ENCODE results near the gene ACTR2.
"Not testable (repeated sequence)": the region's sequence is repeated elsewhere in the genome, so short reads cannot be mapped to it uniquely, and the experiment has no call there.

ACTR2 gene

DNA sequence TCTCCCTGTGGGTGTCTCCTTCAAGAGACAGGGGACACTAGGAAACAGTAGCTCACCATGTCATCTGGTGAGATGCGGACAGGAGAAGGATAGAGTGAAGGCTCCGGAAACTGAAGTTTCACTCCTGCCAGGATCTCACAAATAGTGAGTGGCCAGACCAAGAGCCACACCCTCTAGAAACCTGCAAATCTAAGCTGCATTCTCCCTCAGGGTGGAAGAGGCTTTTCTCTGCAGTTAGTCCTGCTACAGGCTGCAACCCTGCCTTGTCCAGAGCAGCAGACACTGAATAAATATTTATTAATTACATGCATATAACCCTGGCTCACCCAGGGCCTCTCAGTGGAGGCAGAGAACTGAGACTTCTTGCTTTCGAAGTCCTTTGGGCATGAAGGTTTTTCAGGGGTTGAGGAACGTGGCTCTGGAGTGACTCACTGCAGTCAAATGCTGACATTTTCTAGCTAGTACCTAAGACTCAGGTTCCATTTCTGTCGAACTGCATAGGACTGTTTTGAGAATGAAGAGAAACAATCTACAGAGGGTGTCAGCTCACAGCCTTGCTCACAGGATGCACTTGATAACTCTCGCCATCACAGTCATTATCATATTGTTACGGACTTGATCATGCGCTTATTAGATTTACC is 87.3 kb downstream of the ACTR2 start:
- no peak for DNase-seq

GRCh38 chr2:65316072-65316471 is 88.4 kb downstream of the ACTR2 start:
- no peak for DNase-seq

DNA sequence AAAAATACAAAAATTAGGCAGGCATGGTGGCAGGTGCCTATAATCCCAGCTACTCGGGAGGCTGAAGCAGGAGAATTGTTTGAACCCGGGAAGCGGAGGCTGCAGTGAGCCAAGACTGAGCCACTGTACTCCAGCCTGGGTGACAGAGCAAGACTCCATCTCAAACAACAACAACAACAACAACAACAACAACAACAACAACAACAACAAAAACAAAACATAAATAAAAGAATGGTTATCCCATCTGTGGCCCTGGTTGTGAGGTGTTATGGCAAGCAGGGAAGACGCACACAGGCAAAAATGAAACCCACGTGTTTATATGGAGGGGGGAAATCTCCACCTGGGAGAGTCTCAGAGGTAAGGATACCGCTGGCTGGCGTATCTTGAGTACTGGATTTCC is 89.7 kb downstream of the ACTR2 start:
- DNase-seq, result not testable (repeated sequence)

DNA sequence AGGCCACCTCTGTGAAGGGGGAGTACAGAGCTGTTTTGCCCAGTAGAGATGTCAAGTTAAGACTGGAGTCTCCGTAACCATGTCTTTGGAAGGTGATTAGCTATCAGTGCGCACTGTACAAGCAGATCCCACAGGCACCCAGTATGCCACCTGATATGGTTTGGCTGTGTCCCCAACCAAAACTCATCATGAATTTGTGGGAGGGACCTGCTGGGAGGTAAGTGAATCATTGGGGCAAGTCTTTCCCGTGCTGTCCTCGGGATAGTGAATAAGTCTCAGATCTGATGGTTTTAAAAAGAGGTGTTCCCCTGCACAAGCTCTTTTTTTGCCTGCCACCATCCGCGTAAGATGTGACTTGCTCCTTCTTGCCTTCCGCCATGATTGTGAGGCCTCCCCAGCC is 90.2 kb downstream of the ACTR2 start:
- no peak for DNase-seq

- no peak for DNase-seq
These were observed 91.5 kb downstream of the ACTR2 start for GRCh38 chr2:65319072-65319673.

- DNase-seq, result no peak
These were observed 92.0 kb downstream of the ACTR2 start for GRCh38 chr2:65319674-65320041.

DNA sequence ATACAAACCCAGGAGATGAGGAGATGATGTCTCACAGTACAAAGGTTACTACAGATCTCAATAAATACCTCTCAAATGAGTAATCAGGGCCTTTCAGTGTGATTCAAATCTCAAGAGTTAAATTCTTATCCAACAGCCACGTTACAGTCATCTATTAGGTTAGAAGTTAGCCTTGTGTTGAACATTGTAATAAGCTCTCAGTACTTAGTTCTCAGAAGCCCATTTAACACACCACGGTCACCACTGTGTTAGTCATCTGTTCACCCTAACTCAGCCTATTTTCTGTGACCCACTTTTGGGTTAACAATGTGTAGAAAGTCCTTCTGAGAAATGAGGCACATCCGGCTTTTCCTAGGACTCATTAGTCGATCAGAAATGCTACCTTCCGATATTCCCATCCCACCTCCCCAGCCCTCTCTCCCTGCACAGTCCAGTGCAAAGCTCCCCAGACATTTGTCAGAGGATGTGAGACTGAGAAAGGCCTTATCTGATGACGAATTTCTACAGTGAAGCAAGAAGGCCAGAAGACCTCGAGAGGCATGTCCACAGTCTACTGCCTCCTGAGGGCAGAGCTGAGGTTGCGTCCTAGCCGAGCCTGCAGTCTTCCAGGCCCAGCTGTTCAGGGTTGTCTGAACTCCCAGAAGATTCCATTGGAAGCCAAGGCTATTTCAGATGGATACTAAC is 92.6 kb downstream of the ACTR2 start:
- DNase-seq, result no peak
